Measurements from ENCODE around the gene RTL10.

The RTL10 gene

GRCh38 chr22:19888131-19888746 is 33.6 kb upstream of the RTL10 start:
- H3K27ac ChIP-seq (ENCODE audit: low read length): peak overlapping the region; percentile 88
- H3K27me3 ChIP-seq (ENCODE audit: insufficient read depth, low read length, poor library complexity): no peaks in the 10 kb centered on the region
- ATAC-seq (ENCODE audit: insufficient read depth, low read depth): no peak
- no peaks in the 10 kb centered on the region for H4K20me1 ChIP-seq (ENCODE audit: insufficient read depth, low read length)
- H3K9me3 ChIP-seq (ENCODE audit: insufficient read depth, low read length, severe bottlenecking): no peaks in the 10 kb centered on the region
- peaks cover 68% of the 10 kb centered on the region for H3K4me1 ChIP-seq (ENCODE audit: insufficient read depth, low read length)
- no peak overlapping the region for H3K9ac ChIP-seq (ENCODE audit: low read depth, low read length)
- no peak overlapping the region for H2AFZ ChIP-seq (ENCODE audit: low read depth, low read length)
- no peak for DNase-seq
- TF ChIP-seq CTCF (IDR thresholded peaks at IDR 0.05; ENCODE audit: borderline replicate concordance, extremely low read depth, low read length, poor library complexity, severe bottlenecking) (no peak), EZH2 (IDR thresholded peaks at IDR 0.05; ENCODE audit: borderline replicate concordance, low read depth, low read length, severe bottlenecking) (no peak)
- H3K79me2 ChIP-seq (ENCODE audit: insufficient read depth, low read length): 0 out of 2 replicates have a peak, but pooled peaks cover 2% of the 10 kb centered on the region
- H3K4me3 ChIP-seq (ENCODE audit: low read depth in 1 of 2, low read length in 2 of 2): no peak overlapping the region
- H3K36me3 ChIP-seq (ENCODE audit: insufficient read depth, low read length): no peaks in the 10 kb centered on the region
- no peak overlapping the region for H3K4me2 ChIP-seq (ENCODE audit: insufficient read depth, low read length)

DNA sequence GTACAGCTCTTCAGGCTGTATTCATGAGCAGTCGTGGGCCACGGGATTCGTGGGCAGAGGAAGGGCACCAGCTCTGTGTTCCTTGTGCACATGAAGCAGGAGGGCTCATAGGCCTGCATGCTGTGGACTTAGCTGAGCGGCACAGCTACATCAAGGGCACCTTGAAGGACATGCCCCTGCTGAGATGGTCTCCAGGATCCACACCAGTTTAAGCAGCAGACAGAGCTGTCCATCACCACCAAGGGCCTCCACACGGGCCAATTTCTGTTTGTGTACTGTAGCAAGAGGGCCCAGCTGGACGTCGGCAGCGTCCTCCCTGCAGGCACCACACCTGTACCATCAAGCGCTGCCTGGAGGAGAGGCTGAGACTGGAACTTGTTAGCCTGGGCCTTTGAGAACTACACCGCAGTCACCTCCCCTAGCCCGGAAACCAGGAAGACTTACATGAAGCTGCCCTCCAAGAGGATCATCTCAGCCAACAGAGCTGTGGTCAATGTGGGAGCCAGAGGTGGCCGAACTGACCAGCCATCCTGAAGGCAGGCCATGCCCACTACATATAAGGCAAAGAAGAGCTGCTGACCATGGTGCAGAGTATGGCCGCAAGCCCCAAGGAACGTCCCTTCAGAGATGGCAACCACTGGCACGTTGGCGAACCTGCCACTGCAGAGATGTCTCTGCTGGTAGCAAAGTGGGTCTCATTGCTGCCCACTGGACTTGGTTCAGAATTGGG is 32.7 kb upstream of the RTL10 start:
- no peaks in the 10 kb centered on the region for H3K27me3 ChIP-seq (ENCODE audit: insufficient read depth, low read length, poor library complexity)
- H3K79me2 ChIP-seq (ENCODE audit: insufficient read depth, low read length): 0 out of 2 replicates have a peak, but pooled peaks cover 2% of the 10 kb centered on the region
- peak overlapping the region; percentile 88 for H3K27ac ChIP-seq (ENCODE audit: low read length)
- H4K20me1 ChIP-seq (ENCODE audit: insufficient read depth, low read length): no peaks in the 10 kb centered on the region
- H3K36me3 ChIP-seq (ENCODE audit: insufficient read depth, low read length): no peaks in the 10 kb centered on the region
- no peak overlapping the region for H3K4me2 ChIP-seq (ENCODE audit: insufficient read depth, low read length)
- H3K9me3 ChIP-seq (ENCODE audit: insufficient read depth, low read length, severe bottlenecking): no peaks in the 10 kb centered on the region
- no peak overlapping the region for H2AFZ ChIP-seq (ENCODE audit: low read depth, low read length)
- H3K4me3 ChIP-seq (ENCODE audit: low read depth in 1 of 2, low read length in 2 of 2): no peak overlapping the region
- no peak for ATAC-seq (ENCODE audit: insufficient read depth, low read depth)
- H3K9ac ChIP-seq (ENCODE audit: low read depth, low read length): peak overlapping the region; percentile 37
- TF ChIP-seq EZH2 (IDR thresholded peaks at IDR 0.05; ENCODE audit: borderline replicate concordance, low read depth, low read length, severe bottlenecking): no peak
- TF ChIP-seq CTCF (IDR thresholded peaks at IDR 0.05; ENCODE audit: borderline replicate concordance, extremely low read depth, low read length, poor library complexity, severe bottlenecking): no peak
- peaks cover 60% of the 10 kb centered on the region for H3K4me1 ChIP-seq (ENCODE audit: insufficient read depth, low read length)
- no peak for DNase-seq

DNA sequence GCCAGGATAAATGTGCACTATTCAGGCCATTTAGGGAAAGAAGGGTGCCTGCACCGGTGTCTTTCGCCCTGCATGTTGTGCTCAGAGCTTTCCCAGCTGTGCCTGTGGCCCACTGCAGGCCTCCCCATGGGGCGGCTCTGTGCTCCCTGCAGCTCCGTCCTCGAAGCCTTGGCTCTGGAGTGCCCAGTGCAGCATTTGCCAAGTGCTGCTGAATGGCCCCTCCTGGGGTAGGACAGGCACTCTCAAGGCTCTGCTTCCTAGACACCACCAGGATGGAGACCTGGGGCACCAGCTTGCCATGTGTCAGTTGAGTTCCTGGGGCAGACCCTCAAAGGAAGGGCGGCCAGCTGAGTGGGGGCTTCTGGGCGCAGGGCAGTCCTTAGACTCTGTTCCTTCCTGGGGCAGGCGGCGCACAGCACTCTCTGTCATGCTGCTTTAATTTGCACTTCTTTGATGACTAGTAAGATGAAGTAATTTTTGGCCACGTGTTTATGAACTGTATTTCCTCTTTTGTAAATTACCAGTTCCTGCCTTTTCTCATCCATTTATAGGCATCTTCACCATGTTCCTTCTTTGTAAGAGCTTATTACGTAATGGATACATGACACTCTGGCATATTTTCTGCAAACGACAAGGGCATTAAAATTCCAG is 32.1 kb upstream of the RTL10 start:
- Histone ChIP-seq H3K4me1 (ENCODE audit: insufficient read depth, low read length) (peaks cover 53% of the 10 kb centered on the region), H3K27ac (ENCODE audit: low read length) (peak overlapping the region; percentile 88), H3K36me3 (ENCODE audit: insufficient read depth, low read length) (no peaks in the 10 kb centered on the region), H3K4me3 (ENCODE audit: low read depth in 1 of 2, low read length in 2 of 2) (no peak overlapping the region), H3K27me3 (ENCODE audit: insufficient read depth, low read length, poor library complexity) (no peaks in the 10 kb centered on the region), H3K79me2 (ENCODE audit: insufficient read depth, low read length) (0 out of 2 replicates have a peak, but pooled peaks cover 2% of the 10 kb centered on the region), H4K20me1 (ENCODE audit: insufficient read depth, low read length) (no peaks in the 10 kb centered on the region), H2AFZ (ENCODE audit: low read depth, low read length) (0 out of 2 replicates have a peak overlapping the region, but pooled peaks have one; percentile 31), H3K9me3 (ENCODE audit: insufficient read depth, low read length, severe bottlenecking) (no peaks in the 10 kb centered on the region), H3K4me2 (ENCODE audit: insufficient read depth, low read length) (no peak overlapping the region), H3K9ac (ENCODE audit: low read depth, low read length) (peak overlapping the region; percentile 37)
- TF ChIP-seq EZH2 (IDR thresholded peaks at IDR 0.05; ENCODE audit: borderline replicate concordance, low read depth, low read length, severe bottlenecking): no peak
- no peak for TF ChIP-seq CTCF (IDR thresholded peaks at IDR 0.05; ENCODE audit: borderline replicate concordance, extremely low read depth, low read length, poor library complexity, severe bottlenecking)
- DNase-seq: peak; percentile 49
- ATAC-seq (ENCODE audit: insufficient read depth, low read depth): no peak
